Esophagus muscularis mucosa (tissue), 3 donors: Measurements from ENCODE around the gene UQCRC2.

Source experiments
- CTCF ChIP-seq, 3 experiments: fragments of 200-600 bp in 2 of 3; fragments of 450-650 bp in 1 of 3; sonication (generic) in 2 of 3; IDR thresholded peaks; one replicate each; pipeline ENCODE4 v1.5.1; 2017 to 2019; ENCODE audit warnings: antibody characterized with exemption in 3 of 3, mild to moderate bottlenecking in 2 of 3, moderate library complexity in 1 of 3
- POLR2A ChIP-seq: fragments of 450-650 bp; IDR thresholded peaks from one replicate; pipeline ENCODE4 v1.6.1; 2017; ENCODE audit warnings: antibody characterized with exemption, moderate library complexity, mild to moderate bottlenecking, low read depth
- POLR2AphosphoS5 ChIP-seq, 2 donors: sonication (generic); formaldehyde crosslinking; IDR thresholded peaks; one replicate each; pipeline ENCODE4 v1.6.1; 2017; ENCODE audit warnings: antibody characterized with exemption in 2 of 2

- TF ChIP-seq CTCF (IDR thresholded peaks at IDR 0.05) (no peak), POLR2AphosphoS5 (IDR thresholded peaks at IDR 0.05) (no peak), POLR2A (no peak)
These were observed 54.0 kb downstream of the UQCRC2 start for GRCh38 chr16:22007159-22007508.
